G401.6 (cell line): ENCODE data around the gene DBNDD2.

Experiments
- FAIRE-seq: peaks from 2 replicates; lab custom pipeline; 2012; peaks lifted over from hg19 to GRCh38; lab: Jason Lieb, UNC

The DBNDD2 gene

DNA sequence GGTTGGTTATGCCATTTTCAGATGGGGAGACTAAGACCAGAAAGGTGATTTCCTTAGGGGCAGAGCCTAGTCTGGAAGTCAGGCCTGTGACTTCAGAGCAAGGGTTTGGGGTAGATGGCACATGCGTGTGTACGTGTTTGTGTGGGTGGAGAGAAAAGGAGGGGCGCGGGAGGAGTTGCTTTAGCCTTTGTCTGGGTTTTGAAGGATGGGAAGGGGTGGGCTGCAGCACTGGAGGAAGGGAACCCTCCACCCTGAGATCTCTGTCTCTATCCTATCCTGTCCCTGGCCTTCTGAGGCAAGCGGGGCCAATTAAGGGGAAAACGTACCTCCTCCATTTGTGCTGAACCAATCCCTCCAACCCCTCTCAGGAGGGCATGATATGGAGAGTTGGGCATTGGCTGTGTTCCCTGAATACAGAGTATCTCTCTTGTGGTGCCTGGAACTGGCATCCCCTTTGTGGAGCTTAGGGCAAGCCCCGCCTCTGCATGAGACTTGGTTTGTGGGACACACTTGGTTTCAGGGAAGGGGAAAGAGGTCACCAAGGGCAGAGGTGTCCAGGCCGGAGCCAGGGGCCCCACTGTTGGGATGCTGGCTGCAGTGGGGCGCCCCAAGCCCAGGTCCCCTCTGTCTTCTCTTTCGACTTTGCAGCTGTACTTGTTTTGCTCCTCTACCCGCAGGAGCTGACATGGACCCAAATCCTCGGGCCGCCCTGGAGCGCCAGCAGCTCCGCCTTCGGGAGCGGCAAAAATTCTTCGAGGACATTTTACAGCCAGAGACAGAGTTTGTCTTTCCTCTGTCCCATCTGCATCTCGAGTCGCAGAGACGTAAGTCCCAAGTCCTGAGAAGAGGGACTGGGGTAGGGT, at the start of gene DBNDD2:
TSS of gene DBNDD2 (plus strand) at position 507 of the 863 bp plus-strand sequence. CDS start at position 686, 179 bp downstream.
- no peak for FAIRE-seq

- no peak for FAIRE-seq
Observed at GRCh38 chr20:45359069-45359405, 49.1 kb upstream of the DBNDD2 start.

DNA sequence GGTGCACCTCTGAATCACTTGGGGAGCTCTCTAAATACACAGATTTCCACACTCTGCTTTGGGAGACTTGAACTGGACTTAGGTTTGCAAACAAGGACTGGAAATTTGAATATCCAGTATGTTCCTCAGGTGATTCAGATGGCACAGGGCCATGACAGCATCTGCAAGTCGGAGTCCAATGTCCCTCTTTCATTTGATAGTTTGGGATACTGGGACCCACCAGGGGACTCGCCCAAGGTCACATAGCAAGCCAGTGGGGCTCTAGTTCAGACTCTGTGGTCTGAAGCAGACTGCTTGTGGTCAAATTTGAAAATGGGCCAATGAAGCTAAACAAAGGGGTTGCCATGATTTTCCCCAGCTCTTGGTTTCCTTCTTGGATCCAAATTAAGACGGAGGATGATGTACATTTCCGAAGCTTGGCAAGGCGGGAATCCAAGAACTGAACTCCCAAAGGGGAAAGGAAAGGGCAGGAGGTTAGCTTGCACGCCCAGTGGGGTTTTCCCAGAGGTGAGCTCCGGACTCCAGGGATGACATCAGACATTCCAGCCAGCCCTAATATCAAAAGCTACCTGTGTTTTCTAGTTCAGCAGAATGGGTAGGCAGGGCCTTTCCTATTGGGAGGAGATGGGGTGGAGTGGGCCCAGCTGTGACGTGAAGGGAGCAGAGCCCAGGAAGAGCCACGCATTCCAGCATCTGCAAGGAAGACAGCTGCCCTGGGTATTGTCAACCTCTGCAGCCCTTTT, 48.5 kb upstream of the DBNDD2 start:
- no peak for FAIRE-seq

- FAIRE-seq = no peak
Observed at GRCh38 chr20:45361793-45362192, 46.3 kb upstream of the DBNDD2 start.

DNA sequence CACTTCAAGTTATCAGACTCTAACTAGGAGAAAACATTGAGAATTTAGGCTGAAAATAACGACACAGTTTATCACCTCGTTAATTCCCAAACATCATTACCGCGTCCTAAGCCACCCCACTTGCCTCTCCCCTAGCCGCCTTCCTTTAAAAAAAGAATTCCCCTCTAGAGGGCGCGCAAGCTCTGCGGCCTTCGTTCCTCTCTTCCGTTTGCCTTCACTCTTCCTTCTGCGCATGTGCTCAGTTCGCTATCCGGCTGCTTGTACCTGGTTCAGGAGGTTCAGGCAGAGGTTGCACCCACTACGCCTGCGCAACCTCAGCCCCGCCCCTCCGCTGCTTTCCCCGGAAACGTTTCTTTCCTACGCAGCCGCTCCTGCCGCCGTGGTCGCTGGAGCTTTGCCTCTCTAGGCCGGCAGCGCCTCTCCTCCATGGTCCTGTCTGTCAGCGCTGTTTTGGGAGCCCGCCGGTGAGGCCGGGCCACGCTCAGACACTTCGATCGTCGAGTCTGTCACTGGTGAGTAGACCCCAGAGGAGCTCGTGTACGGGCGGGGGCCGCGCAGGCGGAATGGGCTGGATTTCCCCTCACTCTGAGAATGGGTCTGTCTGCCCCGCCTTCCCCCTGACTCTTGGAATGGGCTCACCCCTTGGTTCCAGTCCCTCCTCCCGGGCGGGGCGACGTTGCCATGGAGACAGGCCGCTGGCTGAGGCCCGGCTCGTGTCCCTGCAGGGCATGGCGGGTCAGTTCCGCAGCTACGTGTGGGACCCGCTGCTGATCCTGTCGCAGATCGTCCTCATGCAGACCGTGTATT, 45.1 kb upstream of the DBNDD2 start, which contains the start of gene SYS1:
TSS of gene SYS1 (plus strand) at position 353 of the 807 bp plus-strand sequence. CDS start at position 729, 376 bp downstream.
- peak; percentile 93 for FAIRE-seq

GRCh38 chr20:45363611-45364492, 44.2 kb upstream of the DBNDD2 start:
- FAIRE-seq = no peak

GRCh38 chr20:45365444-45365970, 42.6 kb upstream of the DBNDD2 start:
- FAIRE-seq = no peak

DNA sequence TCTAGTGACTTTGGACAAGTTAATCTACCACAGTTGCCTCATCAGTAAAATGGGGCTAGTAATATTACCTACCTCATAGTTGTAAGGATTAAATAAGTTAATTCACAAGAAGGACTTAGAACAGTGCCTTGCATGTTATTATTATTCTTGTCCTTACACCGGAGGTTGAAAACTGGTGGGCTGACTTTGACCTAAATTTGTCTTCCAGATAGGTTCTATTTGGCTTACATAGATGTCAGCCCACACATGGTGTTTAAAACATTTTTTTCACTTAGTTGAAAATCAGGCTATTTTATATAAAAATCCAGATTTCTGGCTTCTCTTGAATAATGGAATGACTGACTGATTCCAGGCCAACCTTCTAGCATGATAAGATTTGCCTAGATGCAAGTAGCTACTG, 41.9 kb upstream of the DBNDD2 start:
- no peak for FAIRE-seq

GRCh38 chr20:45366631-45367030, 41.5 kb upstream of the DBNDD2 start:
- no peak for FAIRE-seq

GRCh38 chr20:45367126-45367525, 41.0 kb upstream of the DBNDD2 start:
- FAIRE-seq = no peak

GRCh38 chr20:45368221-45368980, 39.7 kb upstream of the DBNDD2 start:
- FAIRE-seq = no peak

GRCh38 chr20:45370571-45371160, 37.4 kb upstream of the DBNDD2 start:
- FAIRE-seq = no peak

GRCh38 chr20:45372241-45372640, 35.8 kb upstream of the DBNDD2 start:
- FAIRE-seq = no peak

- no peak for FAIRE-seq
Observed at GRCh38 chr20:45372646-45373352, 35.3 kb upstream of the DBNDD2 start.

- FAIRE-seq = no peak
Observed at GRCh38 chr20:45373353-45374100, 34.6 kb upstream of the DBNDD2 start.

GRCh38 chr20:45374101-45374467, 34.0 kb upstream of the DBNDD2 start:
- no peak for FAIRE-seq

DNA sequence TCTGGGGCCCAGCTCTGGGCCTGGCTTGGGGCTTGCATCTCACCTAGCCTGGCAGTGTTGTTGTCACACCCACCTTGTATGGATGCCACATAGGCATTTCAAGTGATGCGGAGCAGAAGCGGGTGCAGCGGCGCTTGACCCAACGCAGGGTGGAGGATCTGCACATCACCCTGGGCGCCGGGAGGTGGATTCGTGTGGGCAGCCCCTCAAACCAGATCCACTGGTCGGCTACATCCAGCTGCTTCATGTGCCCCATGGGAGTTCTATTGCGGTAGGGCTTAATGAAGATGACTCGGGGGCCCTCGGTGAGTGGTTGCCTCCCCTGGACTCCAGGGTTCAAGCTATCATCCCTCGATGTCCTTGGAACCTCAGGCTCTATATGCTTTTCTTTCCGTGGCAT, 33.1 kb upstream of the DBNDD2 start:
- no peak for FAIRE-seq

- no peak for FAIRE-seq
Observed at GRCh38 chr20:45377269-45377668, 30.8 kb upstream of the DBNDD2 start.

DNA sequence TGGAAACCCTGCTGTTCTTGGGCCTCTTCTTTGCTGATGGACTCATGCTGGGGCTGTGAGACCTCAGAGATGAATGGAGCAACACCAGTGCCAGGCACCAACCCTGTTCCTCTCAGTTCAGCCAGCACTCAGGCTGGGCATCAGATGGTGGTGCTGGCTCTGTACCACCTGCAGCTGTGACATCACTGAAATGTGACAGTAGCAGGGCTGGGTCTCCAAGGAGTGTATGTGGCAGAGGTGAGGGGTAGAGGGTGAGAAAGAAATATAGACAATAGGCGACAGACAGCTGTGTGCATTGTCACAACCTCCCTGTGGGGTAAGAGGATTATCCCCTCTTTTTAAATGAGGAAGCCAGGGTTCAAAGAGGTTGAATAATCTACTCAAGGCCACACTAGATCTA, 29.9 kb upstream of the DBNDD2 start, which contains the start of gene TP53TG5:
TSS of gene TP53TG5 (minus strand) at position 135 of the 400 bp plus-strand sequence. CDS start at position 46, 89 bp downstream.
- no peak for FAIRE-seq
